22Rv1 (cell line): ENCODE measurements around the gene VPS72.

ENCODE experiments used
- H3K27ac ChIP-seq: fragments of 450-650 bp; 2 replicates; pipeline ENCODE4 v1.5.1; 2017
- CTCF ChIP-seq: fragments of 450-650 bp; IDR thresholded peaks from 2 replicates; pipeline ENCODE4 v1.5.1; 2017; ENCODE audit warnings: mild to moderate bottlenecking
- ZFX ChIP-seq: fragments of 450-650 bp; IDR thresholded peaks from 2 replicates; pipeline ENCODE4 v1.6.1; 2017; ENCODE audit warnings: antibody characterized with exemption, borderline replicate concordance

The VPS72 gene

DNA sequence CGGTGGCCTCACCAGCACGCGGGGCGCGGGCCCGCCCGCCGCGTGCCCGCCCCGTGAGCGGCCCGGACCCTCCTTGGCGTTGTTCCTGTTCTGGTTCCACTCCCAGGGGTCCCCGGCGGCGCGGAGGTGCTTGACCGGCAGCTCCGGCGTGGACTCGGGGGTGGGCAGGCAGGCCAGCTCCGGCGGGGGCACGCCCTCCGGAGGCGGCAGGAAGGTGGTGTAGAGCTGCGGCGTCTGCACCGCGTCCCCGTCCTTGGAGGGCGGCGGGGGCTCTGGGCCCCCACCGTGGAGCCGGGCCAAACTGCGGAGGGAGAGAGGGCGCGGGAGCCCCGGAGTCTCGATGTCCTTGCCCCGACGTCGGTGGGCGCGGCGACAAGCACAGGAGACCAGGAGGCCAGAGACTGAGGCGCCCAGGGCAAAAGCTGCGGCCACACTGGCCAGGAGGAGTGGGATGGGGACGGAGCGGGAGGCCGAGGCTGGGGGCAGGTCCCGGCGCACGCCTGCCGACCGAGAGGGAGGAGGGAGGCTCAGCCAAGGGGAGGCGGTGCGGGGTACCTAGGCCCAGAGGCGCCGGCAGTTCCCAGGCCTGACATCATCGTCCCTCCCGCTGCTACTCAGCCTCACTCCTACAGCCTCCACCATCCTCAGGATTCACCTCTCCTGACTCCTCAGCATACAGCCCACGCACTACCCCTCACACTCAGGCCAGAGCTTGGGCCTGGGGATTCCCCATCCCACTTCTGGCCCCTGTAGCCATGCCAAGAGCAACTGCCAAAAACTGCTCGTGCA, 56.8 kb downstream of the VPS72 start:
- TF ChIP-seq CTCF (no peak), ZFX (no peak)
- H3K27ac ChIP-seq: no peak overlapping the region

DNA sequence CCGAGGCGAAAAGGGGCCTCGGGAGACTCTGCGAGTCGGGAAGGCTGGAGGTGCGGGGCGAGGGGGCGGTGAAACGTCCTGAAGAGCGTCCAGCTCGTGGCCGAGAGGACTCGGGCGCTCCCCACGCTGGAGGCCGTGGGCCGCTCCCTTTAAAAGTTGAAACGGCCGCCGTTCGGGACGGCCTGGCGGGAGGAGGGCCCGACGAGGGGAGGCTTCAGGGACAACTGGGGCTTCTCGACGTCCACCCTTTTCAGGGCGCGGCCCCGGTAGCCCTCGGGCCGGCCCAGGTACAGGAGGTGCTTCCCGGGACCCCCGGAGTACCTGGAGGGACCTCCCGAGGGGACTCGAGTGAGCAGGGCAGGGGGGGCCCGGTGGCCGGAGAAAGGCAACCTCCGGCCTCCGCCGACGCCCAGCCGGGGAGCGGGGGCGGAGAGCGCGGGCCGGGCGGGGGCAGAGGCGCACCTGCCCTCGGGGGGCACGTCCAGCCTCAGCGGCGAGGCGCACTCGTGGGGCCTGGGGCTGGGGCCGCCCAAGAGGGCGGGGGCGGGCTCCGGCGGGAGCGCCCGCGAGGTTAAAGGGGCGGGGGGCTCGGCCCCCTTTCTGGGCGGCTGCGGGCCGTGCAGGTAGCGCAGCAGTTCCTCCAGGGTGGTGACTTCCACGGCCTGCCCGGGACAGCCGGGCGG, 57.5 kb downstream of the VPS72 start:
- TF ChIP-seq ZFX (no peak), CTCF (no peak)
- H3K27ac ChIP-seq: no peak overlapping the region

GRCh38 chr1:151131701-151132334, 58.2 kb downstream of the VPS72 start:
- H3K27ac ChIP-seq: no peak overlapping the region

DNA sequence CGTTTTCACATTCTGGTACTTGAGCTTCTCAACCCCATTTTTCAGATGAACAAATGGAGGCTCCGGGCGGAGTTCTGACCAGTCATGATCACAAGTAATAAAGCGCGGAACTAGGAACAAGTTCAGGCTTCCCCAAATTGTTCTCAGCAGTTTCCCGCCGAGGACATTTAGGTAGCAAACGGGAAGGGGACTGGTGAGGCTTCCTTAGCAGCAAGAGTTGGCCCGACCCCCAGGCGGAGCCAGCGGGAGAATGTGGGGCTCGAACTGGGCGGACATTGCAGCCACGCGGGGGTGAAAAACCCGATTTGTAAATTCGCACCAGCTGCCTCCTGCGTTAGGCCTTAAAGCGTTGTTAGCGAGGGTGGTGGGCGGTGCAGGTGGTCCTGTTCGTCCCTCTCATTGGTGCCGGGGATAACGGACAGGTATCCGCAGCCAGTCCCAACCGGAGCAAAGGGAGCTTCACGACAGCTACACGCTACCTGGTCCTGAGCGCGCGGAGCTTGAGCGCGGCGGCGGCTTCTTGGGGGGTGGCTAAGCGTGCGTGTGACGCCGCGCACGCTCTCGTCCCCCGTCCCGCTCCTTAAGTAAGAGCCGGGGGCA, 58.9 kb downstream of the VPS72 start:
- TF ChIP-seq CTCF (no peak), ZFX (no peak)
- no peak overlapping the region for H3K27ac ChIP-seq

More at GRCh38 chr1:151131701-151132334, 58.2 kb downstream of the VPS72 start:
- TF ChIP-seq ZFX (no peak), CTCF (no peak)

GRCh38 chr1:151128800-151129199, 61.2 kb downstream of the VPS72 start:
- TF ChIP-seq ZFX: no peak
- TF ChIP-seq CTCF: no peak

More at GRCh38 chr1:151128800-151129199, 61.2 kb downstream of the VPS72 start:
- no peak overlapping the region for H3K27ac ChIP-seq
